Stimulated activated CD4-positive, alpha-beta T cell treated with anti-CD3 and anti-CD28 coated beads, Interleukin-15, amount 100 ng/mL, for 24 hours (primary cell): ENCODE data around the gene ADAD1.
A peak's percentile ranks its signal among the peaks of the same experiment; 100 is the strongest.
"Not testable (repeated sequence)": the region's sequence is repeated elsewhere in the genome, so short reads cannot be mapped to it uniquely, and the experiment has no call there.

ENCODE experiments used
- DNase-seq: peaks from one replicate; pipeline ENCODE4 v3.0.0-alpha.2; 2020

Gene ADAD1

DNA sequence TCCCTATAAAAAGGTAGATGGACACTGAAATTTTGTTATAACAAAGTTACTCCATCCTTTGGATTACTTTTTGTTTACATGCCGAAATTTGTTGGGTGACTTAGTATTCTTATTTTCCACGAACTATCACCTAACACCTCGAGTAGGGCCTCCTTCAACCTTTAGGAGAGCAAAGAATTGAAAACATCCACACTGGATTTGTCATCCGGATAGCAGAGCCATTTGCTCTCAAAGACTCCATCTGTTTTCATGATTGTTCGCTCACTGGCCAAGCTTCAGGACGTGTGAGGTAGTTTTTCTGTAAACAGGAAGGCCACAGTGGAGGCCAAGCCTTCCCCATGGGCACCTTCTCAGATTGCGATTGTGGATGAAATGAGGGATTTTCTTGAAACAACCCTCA lies at the start of gene ADAD1:
ADAD1 (plus strand) TSS at position 301 of the 400 bp plus-strand sequence. CDS start 1,059 bp downstream, outside the sequence.
- DNase-seq = no peak

DNA sequence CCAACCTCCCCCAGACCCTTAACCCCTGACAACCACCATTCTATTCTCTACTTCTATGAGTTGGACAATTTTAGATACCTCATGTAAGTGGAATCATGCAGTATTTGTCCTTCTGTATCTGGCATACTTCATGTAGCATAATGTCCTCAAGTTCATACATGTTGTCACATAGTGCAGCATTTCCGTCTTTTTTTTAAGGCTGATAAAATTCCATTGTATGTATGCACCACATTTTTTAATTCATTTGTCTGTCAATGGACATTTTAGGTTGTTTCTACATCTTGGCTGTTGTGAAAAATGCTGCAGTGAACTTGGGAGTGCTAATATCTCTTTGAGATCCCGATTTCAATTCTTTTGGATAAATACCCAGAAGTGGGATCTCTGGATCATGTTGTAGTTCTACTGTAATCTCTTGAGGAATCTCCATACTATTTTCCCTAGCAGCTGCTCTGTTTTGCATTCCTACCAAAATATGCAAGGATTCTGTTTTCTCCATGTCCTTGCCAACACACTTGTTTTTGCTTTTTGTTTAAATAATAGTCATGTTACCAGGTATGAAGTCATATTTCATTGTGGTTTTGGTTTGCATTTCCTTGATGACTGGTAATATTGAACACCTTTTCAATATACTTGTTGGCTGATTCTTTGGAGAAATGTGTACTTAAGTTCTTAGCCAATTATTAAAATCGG lies 48.8 kb upstream of the ADAD1 start:
- DNase-seq = no peak

- no peak for DNase-seq
Observed at GRCh38 chr4:122331195-122331594, 47.6 kb upstream of the ADAD1 start.

- DNase-seq = no peak
Observed at GRCh38 chr4:122334828-122335227, 44.0 kb upstream of the ADAD1 start.

DNA sequence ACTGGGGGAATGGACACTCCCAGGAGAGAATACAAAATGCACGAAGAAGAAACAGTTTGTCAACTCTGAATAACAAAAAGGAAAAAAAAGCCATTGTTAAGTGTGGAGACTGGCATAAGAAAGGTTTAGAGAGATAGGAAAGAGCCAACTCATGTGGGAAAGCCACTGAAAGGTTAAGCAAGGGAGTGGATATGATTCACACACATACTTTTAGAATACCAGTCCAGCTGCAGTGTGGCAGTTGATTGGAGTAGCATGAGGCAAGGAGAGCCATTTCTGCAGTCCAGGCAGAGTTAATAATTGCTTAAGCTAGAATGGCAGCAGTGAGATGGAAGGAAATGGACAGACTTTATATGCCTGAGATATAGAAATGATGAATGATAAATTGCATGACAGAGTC lies 36.9 kb upstream of the ADAD1 start:
- no peak for DNase-seq

- DNase-seq = no peak
Observed at GRCh38 chr4:122346036-122346435, 32.8 kb upstream of the ADAD1 start.

- DNase-seq = no peak
Observed at GRCh38 chr4:122346503-122346902, 32.3 kb upstream of the ADAD1 start.

- DNase-seq = no peak
Observed at GRCh38 chr4:122356317-122356808, 22.4 kb upstream of the ADAD1 start.

DNA sequence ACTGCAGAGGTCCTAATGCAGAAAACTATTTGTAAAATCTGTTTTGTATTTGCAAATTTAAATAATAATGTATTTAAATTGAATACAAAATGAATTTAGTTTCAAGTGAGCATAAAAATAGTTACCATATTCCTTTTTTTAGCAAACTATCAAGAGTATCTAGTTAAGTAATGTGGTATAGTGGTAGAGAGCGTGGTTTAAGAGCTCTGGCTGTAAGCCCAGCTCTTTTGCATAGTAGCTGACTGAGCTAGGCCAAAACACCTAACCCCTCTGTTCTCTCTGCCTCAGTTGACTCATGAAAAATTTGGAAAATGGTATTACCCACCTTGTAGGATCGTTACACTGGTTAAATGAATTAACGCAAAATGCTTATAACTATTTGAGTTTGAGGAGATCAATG lies 18.1 kb upstream of the ADAD1 start:
- DNase-seq = no peak

DNA sequence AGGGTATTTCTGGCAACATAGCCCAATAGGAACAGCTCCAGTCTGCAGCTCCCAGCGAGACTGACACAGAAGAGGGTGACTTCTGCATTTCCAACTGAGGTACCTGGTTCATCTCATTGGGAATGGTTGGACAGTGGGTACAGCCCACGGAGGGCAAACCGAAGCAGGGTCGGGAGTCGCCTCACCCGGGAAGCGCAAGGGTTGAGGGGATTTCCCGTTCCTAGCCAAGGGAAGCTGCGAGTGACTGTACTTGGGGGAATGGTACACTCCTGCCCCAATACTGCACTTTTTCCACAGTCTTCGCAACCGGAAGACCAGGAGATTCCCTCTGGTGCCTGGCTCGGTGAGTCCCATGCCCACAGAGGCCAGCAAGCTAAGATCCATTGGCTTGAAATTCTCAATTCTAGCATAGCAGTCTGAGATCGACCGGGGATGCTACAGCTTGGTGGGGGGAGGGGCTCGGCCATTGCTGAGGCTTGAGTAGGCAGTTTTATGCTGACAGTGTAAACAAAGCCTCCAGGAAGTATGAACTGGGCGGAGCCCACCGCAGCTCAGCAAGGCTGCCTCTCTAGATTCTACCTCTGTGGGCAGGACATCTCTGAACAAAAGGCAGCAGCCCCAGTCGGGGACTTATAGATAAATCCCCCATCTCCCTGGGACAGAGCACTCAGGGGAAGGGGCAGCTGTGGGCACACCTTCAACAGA lies 14.0 kb upstream of the ADAD1 start:
- DNase-seq = peak; percentile 19

DNA sequence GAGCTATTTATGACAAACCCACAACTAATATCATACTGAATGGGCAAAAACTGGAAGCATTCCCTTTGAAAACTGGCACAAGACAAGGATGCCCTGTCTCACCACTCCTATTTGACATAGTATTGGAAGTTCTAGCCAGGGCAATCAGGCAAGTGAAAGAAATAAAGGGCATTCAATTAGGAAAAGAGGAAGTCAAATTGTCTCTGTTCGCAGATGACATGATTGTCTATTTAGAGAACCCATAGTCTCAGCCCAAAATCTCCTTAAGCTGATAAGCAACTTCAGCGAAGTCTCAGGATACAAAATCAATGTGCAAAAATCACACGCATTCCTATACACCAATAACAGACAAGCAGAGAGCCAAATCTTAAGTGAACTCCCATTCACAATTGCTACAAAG lies 10.0 kb upstream of the ADAD1 start:
- DNase-seq = not testable (repeated sequence)

DNA sequence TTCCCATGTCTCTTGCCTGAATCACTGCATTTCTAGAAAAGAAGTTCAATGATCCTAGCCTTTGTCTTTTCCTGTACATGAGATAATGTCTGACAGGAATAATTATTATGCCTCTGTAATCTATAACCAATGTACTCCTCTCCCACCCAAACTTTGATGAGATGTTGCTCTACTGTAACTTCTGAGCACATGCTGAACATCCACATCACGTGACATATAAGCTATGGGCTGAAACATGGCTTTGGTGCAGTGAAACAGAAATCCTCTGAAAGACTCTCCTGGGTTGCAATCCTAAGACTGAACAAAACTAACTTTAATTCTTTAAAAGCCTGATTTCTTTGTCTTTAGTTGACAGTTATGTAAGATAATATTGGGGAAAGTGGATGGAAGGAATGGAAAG lies 1.5 kb upstream of the ADAD1 start:
- no peak for DNase-seq

DNA sequence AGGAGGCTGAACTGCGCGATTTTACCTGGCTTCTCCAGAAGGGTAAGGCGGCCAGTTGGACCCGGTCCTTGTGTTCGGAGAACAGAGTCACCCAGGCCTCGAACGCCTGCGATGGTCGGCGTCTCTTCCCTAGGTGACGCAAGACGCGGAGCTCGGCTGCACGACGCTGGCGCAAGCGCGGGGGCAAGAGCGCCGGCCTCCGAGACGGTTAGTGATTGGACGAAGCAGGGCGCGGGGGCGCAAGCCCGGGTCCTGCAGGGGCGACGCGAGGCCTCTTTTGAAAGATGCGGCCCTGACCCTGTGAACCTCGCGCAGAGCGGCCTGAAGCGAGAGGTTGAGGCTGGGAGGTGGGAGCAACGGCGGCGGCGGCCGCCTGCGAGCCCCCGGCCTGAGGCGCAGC lies 428 bp downstream of the ADAD1 start:
- DNase-seq = no peak

DNA sequence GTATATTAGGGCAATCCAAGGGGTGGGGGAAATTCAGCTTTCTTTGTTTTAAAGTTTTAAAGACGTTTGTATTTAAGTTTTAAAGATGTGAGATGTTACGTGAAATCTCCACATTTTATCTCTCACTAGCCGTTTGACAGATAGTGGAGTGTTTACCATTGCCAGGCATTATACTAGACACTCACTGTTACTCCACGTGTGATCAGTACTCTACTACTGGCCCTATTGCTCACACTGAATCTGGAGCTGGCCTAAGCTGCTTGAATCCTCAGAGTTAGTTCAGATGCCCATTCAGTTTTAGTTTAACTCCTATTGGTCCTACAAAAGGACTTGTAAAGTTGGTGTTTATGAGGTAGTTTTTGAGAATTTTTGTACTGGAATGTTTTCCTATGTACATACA lies 4.5 kb downstream of the ADAD1 start:
- no peak for DNase-seq

DNA sequence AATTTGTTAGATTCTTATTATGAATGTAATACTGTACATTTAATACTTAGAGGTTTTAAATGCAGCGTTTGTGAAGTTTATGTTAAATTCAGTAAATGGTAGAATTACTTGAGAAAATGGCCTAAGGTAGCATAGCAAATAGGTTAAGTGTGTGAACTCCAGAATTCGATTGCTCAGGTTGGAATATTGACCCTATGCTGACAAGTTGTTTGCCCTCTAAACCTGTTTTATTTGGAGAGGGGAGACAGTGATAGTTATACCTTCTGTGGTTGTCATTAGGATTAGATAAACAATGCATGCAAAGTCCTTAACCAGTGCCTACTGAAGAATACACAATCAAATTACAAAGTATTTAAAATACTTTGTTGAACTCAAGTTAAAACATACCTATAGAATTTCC lies 5.4 kb downstream of the ADAD1 start:
- DNase-seq = no peak

GRCh38 chr4:122393276-122393675 lies 14.5 kb downstream of the ADAD1 start:
- DNase-seq = no peak

DNA sequence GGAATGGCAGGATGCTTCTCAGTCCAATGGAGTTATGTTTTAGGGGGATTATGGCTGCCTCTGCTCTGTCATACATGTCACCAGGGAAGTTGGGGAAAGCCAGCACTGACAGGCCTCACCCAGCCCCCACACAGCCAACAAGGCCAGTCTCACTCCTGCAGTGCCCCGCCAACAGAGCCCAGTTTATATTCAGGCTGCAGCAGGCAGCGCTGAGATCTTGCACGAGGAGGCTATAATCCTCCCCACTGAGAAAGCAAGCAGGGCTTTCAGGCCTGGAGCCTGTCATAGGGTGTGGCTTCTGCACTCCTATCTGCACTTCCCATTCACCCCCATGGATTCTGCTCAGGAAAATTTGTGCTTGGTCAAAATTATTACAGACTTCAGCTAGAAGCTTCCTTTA lies 25.1 kb downstream of the ADAD1 start:
- DNase-seq = no peak

- no peak for DNase-seq
Observed at GRCh38 chr4:122412547-122412946, 33.7 kb downstream of the ADAD1 start.

GRCh38 chr4:122423246-122423645 lies 44.4 kb downstream of the ADAD1 start:
- no peak for DNase-seq

- DNase-seq = no peak
Observed at GRCh38 chr4:122431351-122431750, 52.5 kb downstream of the ADAD1 start.

- no peak for DNase-seq
Observed at GRCh38 chr4:122434285-122434684, 55.5 kb downstream of the ADAD1 start.

DNA sequence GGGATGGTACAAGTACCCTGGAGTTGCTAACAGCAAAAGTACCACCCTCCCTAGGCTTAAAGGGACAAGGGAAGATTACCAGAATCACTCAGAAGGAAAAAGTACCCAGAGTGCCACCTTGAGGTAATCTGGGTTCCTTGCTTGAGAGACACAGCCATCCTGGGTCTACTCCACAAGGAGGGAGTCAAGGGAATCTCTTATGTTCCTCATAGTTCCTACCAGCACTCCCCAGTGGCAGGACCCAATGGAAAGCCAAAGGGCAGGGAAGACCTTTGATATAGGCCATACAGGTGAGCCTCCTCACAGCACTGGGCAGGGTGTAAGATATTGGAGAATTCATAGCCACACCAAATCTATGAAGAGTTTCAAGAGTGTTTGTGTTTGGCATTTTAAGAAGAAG lies 72.0 kb downstream of the ADAD1 start:
- peak; percentile 59 for DNase-seq

DNA sequence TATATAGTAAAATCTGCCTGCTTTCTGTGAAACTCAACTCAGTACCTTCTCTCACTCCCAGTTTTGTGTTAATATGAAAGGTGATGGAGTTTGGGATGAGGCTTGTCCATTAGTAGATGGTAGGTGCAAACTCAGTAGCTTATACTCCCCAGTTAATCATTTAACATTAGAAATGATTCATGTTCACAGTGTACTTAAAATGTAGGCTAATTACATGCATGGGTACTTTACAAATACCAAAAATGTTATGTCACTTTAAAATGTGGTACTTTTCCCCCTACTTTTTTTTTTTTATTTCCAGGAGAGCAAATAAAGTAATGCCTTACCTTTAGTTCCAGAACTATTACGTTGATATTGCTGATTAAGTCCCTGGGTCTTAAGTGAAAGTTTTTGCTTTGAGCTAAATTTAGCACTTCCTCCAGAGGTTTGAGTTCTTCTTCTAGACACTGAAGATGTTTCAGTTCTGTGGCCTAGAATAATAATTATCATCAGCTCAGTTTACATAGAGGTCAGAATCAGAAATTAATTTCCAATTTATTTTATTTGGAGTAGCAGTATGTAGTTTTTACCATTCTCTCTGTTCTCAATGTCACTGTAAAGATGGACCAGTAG lies 74.7 kb downstream of the ADAD1 start:
- no peak for DNase-seq
